ENCODE measurements around the gene TDRKH. TPM values are rescaled to one million over a fixed set of nuclear protein-coding genes. Genes with fewer than 3 reads are reported as not detected.

TDRKH gene
- total RNA-seq, 1 experiment from 2014 or later: 5.6 TPM

DNA sequence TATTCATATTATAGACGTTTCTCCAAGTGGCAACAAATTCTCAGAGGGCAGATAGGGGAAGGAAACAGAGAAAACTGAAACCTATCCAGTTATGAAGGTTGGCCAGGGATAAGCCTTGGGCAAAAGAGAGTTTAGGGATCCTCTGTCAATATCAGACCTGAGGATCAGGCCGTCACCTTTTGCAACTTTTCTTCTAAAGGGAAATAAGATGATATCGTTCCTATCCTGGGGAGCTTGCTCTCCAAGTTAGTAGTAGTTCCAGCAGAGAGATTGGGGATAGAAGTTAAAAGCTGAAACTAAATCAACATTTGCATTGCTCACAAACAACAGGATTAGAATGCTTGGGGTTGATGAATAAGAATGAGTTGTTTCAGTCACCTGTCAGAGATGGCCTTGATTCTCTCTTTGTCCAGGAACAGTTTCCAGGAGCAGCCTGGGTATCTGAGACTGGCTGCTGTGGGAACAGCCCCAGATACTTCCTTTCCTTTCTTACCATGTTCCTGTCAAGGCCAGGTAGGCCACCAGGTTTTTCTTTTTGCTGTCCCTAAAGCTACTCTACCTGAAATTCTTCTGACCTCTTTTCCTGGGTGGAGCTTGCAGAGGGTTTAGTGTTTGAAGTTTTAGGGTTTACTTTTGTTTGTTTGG, 66.5 kb downstream of the TDRKH start:
- no peak for DNase-seq (ENCODE audit: unreplicated experiment)
- BruUV-seq (replicated peaks): no TSS peak
- no peaks in the 10 kb centered on the region for H3K36me3 Mint-ChIP-seq (ENCODE audit: insufficient read depth, unreplicated experiment)
- ChIA-PET POLR2A (no interaction called here), CTCF (interaction anchor here (0.6 to 1.5 kb wide), 6 partner anchors 11 to 394 kb away, joined by 3 to 7 read pairs (median 4); no protein-coding TSS in a partner anchor)
- no peaks in the 10 kb centered on the region for H3K4me1 Mint-ChIP-seq (ENCODE audit: insufficient read depth, unreplicated experiment)
- H3K9me3 Mint-ChIP-seq (ENCODE audit: unreplicated experiment): no peaks in the 10 kb centered on the region
- peaks cover 24% of the 10 kb centered on the region for H3K27me3 Mint-ChIP-seq (ENCODE audit: insufficient read depth, unreplicated experiment)
- H3K4me3 Mint-ChIP-seq (ENCODE audit: unreplicated experiment): no peak overlapping the region
- TF ChIP-seq, protein P1, sequence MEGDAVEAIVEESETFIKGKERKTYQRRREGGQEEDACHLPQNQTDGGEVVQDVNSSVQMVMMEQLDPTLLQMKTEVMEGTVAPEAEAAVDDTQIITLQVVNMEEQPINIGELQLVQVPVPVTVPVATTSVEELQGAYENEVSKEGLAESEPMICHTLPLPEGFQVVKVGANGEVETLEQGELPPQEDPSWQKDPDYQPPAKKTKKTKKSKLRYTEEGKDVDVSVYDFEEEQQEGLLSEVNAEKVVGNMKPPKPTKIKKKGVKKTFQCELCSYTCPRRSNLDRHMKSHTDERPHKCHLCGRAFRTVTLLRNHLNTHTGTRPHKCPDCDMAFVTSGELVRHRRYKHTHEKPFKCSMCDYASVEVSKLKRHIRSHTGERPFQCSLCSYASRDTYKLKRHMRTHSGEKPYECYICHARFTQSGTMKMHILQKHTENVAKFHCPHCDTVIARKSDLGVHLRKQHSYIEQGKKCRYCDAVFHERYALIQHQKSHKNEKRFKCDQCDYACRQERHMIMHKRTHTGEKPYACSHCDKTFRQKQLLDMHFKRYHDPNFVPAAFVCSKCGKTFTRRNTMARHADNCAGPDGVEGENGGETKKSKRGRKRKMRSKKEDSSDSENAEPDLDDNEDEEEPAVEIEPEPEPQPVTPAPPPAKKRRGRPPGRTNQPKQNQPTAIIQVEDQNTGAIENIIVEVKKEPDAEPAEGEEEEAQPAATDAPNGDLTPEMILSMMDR (IDR thresholded peaks at IDR 0.05; ENCODE audit: unreplicated experiment): no peak
- no peak overlapping the region for H3K27ac Mint-ChIP-seq (ENCODE audit: low read depth, unreplicated experiment)
- intact Hi-C loops (cut with micrococcal nuclease): no loop called here

Other genes starting within 250 kb of the TDRKH start
- gene SNX27, start 178.4 kb downstream of the TDRKH start, total RNA-seq (2022): 36.9 and 43.1 TPM in 2 replicates
- gene CELF3, start 73.7 kb downstream of the TDRKH start, total RNA-seq (2022): not detected in 2 replicates
- gene RIIAD1, start 69.0 kb downstream of the TDRKH start, total RNA-seq (2022): not detected in 2 replicates
- 145 and 146 TPM in 2 replicates for gene MRPL9, start 27.0 kb downstream of the TDRKH start, total RNA-seq (2022)
- 0.10 TPM in 1 of 2 replicates, not detected in the other for gene LINGO4, start 14.9 kb upstream of the TDRKH start, total RNA-seq (2022)
- gene RORC, start 41.3 kb upstream of the TDRKH start, total RNA-seq (2022): 0.40 and 0.81 TPM in 2 replicates
- not detected in 2 replicates for gene C2CD4D, start 49.3 kb upstream of the TDRKH start, total RNA-seq (2022)
- gene THEM5, start 63.2 kb upstream of the TDRKH start, total RNA-seq (2022): not detected in 2 replicates
- gene THEM4, start 119.0 kb upstream of the TDRKH start, total RNA-seq (2022): 27.5 and 29.1 TPM in 2 replicates
- 1,693 and 1,694 TPM in 2 replicates for gene S100A10, start 203.4 kb upstream of the TDRKH start, total RNA-seq (2022)
- gene S100A11, start 246.5 kb upstream of the TDRKH start, total RNA-seq (2022): 1,562 and 1,998 TPM in 2 replicates